Ramos (cell line): Measurements from ENCODE around the gene SLFN12L.
"Not testable (repeated sequence)": the region's sequence is repeated elsewhere in the genome, so short reads cannot be mapped to it uniquely, and the experiment has no call there.

Experiments used
- in situ Hi-C: fragments of 300-500 bp; cut with MboI; formaldehyde crosslinking; loops from one replicate; pipeline ENCODE4 v1.14.3; 2022; ENCODE audit warnings: low sequenced_read_pairs; ENCODE audit not compliant: unreplicated experiment

The SLFN12L gene

DNA sequence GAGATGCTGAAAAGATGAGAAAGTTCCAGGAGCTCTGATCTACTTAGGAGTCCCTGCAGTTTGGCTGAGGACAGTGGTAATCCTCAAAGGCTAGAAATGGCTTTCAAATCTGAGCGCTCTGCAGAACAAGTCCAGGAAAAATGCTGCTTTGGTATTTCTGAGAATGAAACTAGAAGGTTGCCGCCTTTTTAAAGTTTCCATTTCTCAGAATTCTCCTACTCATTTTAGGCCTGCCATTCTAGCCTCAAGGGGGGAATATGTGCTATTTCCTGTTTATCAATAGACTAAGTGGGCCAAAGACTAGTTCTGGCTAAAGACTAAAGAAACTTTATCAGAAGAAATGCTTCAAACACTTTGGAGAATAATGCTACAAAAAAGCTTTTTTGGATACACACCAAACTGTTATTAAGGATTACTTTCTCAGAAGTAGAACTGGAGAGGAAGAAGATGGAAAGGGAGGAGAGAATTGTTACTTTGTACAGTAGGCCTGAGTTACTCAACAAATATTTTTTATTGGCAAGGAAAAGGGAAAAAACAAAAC is at the start of gene SLFN12L:
Gene SLFN12L, minus strand, starts transcription at position 78 of the 541 bp plus-strand sequence. CDS start 15,314 bp downstream, outside the sequence.
- in situ Hi-C loops = loop anchor here (5.0 to 10.0 kb wide), 2 partner anchors 225 to 373 kb away; no protein-coding TSS in a partner anchor

DNA sequence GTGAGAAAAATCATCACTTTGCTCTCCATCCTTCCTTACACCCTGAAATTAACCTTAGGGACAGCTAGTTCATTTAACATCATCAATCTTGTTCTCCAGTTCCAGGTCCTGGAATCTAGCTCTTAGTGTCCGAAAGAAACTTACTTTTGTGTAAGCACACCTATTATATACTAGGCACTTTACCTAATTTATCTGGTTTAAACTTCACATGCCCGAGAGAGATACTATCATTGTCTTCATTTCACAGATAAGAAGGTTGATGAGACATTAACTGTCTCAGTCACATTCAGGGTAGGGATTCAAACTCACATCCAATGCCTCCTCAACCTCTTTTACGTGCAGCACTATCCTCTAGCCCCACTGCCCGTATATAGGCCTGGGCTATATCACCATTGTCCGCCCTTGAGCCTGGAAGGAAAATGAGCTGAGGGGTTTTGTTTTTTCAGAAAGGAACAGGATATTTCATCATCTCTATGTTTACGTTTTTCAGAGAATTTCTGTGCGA is 49.1 kb upstream of the SLFN12L start:
- in situ Hi-C loops = no loop called here

DNA sequence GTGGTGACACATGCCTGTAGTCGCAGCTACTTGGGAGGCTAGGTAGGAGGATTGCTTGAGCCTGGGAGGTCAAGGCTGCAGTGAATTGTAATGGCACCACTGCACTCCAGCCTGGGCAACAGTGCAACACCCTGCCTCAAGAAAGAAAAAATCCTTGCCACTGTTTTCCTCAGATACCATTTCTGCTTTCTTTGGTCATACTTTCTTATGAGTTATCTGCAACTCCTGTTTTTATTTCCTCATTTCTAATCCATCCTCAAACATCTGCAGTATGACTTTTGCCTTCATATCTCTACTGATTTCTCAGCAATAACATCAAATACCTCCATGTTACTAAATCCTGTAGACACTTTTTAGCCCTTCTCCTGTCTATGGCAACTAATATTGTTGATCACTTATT is 46.6 kb upstream of the SLFN12L start:
- in situ Hi-C loops = no loop called here

DNA sequence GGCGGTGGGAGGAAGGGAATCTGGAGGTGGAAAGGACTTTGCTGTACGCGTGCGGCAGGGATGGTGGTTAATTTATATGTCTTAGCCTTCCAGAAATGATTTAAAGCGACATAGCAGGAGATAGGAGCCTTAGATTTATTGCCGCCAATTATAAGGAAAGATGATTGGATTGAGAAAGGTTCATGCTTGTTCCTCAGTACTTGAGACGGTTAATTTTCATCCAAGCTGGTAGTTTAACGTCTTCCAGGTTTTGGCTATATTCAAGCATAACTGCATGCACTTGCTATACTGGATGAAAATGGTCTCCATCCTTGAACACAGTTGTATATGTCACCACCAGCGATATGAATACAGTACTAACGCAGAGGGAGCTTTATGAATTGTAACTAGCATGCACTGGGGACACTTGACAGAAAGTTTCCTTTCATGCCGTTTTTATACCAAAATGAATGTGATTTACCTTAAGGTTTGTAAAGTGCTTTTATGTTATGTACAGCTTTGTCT is 41.5 kb upstream of the SLFN12L start:
- in situ Hi-C loops = no loop called here

DNA sequence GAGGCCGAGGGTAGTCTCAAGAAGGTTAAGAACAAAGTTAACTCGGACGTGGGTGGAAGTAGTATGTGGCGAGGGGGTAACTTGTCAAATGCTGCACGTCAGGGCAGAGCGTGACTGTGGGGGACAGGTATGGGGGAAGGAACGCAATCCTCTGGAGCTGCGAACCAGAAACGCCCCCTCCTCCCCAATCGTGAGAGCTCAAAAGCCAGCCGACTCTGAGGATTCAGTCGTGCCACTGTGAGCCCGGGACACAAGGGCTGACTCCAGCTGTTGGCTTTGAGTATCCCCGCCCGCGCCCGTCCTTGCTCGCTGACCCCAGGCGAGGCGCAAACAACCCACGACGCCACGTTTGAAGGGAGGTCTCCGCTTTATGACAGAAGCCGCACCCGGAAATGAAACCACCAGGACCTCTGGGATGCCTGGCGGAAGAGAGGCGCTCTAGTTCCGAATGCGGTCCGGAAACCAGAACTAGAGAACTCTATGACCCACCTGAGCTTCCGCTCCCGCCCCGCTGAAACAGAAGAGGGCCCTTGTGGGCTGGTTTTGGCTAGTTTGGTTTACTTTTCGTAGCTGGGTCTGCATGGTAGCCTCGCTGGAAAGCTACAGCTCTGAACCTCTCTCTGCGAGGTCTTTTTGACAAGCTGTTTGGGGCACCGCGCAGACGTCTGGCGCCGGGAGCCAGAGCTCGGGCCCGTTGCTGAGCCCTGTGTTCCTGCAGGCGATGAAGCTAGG is 40.9 kb upstream of the SLFN12L start, which contains the start of gene PEX12:
Gene PEX12, minus strand, starts transcription at position 375 of the 732 bp plus-strand sequence. CDS start 550 bp downstream, outside the sequence.
- in situ Hi-C loops = no loop called here

DNA sequence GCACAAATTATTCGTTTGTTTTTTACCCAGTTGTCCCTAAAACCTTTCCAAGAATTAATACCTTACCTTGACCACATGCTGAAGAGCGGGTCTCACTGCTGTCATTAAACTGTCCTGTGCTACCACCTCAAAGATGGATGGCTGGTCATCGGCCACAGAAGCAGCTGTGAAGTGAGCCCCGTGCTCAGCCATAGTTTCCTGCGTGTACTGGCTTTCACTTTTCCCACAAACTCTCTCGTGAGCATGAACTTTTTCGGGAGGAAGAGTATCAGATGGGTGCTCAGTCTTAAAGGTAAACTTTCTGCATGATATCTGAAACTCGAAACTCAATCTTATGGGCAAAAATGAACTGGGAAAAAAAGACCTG is 40.3 kb upstream of the SLFN12L start:
- in situ Hi-C loops = no loop called here

DNA sequence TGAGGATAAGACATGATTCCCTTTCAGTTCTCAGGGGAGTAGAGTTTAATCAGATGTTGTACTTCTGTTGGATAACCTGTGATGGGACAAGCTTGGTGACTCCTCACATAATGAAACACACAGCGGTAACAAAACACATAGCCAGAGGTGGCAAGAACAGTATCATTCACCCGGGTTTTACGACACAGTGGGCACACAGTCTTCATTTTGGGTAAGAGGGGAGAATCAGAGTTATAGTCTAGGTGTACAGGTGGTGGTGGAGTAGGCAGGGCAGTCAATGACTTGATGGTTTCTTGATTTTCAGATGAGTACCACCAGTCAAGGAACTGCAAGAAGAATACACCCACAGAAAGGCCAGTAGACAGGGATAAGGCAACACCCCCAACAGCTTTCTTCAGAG is 38.3 kb upstream of the SLFN12L start:
- in situ Hi-C loops = no loop called here

DNA sequence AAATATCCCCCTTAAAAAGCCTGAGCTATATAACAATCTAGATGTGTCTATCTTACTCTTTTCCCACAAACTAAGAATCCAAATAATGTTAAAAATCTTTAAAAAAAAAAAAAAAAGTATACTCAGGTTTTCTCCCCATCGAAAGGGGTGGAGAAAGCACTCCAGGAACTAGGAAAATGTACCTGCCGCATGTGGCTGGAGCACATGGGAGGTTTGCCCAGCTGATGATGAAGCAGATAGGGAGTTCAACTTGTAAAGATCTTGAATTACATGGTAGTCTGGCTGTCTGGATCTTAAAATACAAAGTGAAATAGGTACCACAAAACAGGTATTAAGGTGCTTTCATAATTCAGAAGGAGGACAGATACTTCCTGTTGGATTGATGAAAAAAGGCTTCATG is 31.9 kb upstream of the SLFN12L start:
- in situ Hi-C loops = no loop called here

DNA sequence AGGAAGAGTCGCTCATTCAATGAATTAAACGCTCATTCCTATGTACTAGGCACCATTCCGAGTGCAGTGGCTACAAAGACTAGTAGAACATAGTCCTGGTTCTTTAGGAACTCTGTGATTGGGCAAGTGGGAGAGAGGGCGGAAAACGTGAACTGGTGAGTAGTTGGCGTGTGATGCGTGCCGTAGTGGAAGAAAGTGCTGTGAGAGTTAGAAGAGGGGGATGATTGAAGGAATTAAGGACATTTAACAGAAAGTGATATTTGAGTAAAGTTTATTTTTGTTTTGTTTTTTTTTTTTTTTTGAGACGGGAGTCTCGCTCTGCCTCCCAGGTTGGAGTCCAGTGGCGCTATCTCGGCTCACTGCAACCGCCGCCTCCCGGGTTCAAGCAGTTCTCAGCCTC is 31.1 kb upstream of the SLFN12L start:
- in situ Hi-C loops = no loop called here

DNA sequence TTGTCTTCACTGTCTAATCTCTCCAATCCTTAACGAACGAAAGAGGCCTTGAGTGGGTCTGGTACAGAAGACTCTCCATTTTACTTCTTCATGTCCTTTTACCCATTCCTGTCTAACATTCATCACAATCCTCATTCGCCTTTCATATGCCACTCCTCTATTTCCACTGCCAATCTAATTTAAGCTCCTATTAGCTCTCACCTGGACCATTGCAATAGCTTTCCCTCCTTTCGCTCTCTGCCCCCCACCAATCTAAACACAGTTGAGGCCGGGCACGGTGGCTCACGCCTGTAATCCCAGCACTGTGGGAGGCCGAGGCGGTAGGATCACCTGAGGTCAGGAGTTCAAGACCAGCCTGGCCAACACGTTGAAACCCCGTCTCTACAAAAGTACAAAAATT is 29.5 kb upstream of the SLFN12L start:
- in situ Hi-C loops = no loop called here

DNA sequence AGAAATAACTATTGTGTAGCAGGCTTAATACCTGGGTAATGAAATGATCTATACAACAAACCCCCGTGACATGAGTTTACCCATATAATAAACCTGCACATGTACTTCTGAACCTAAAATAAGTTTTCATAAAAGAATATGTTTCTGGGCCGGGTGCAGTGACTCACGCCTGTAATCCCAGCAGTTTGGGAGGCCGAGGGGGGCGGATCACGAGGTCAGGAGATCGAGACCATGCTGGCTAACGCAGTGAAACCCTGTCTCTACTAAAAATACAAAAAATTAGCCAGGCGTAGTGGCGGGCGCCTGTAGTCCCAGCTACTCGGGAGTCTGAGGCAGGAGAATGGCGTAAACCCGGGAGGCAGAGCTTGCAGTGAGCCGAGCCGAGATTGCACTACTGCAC is 25.7 kb upstream of the SLFN12L start:
- in situ Hi-C loops = not testable (repeated sequence)

DNA sequence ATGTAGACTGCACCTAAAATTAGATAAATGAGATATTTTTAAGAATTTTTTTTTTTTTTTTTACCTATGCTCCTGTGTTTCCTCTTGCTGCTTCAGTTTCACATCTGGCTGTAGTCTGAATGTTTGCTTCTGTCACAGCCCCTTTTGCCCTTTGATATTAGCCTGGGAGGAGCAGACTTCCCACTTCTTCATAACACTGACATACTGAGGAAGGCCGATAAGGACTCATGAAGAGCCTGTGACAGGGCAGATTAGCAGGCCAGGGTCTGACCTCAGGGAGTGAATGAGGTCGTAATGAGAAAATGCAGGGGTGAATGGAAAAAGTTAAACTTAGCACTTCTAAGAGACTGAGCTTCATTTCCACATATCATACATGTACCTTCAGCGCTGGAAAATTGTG is 23.2 kb upstream of the SLFN12L start, which contains the start of gene SLFN14:
Gene SLFN14, minus strand, starts transcription at position 117 of the 400 bp plus-strand sequence. CDS start 2,757 bp downstream, outside the sequence.
- in situ Hi-C loops = no loop called here

DNA sequence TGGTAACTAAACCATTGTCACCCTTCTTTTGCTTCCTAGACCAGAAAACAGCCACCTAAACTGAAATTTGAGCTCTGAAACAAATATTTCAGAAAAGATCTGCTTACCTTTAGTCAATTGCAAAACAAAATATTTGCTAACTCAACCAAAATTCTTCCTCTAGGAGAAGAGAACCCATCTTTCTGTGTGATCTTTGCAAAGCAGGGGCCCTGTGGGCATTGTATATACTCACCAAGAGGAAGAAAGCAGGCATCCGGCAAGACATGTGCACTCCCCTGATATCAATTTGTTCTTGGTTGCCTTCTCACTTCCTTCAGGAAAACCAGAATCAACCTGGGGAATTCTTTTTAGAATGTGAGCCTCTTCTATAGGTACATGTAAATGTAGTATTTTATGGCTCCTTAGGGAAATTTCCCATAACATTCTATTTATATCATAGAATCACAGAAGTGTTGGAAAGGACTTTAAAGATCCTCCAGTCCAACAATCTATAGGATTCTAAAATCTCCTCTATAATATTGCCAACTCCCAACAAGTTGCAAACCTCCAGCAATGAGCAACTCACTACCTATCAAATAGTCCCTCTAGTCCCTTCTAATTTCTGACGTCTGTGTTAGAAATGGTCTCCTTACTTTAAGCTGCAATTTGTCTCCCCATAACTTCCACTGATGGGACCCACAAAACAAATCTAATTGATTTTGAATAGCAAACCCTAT is 22.2 kb upstream of the SLFN12L start:
- in situ Hi-C loops = no loop called here

DNA sequence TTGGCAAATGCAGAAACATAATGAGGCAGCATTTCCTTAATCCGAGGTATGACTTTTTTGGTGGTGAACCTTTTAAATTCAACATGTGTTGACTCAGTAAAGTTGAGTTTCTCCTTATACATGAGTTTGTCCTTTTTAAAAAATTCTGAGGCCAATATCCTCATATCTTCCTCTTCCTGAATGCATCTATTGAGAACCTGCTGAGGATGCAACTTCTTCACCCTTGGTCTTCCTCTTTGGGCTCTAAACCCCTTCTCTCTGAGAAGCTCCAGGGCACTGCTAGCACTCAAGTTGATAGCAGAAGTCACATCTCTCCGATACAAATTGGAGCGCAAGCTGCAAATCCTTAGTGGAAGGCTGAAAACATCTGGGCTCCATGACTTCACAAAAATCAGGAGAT is 19.9 kb upstream of the SLFN12L start:
- in situ Hi-C loops = no loop called here

DNA sequence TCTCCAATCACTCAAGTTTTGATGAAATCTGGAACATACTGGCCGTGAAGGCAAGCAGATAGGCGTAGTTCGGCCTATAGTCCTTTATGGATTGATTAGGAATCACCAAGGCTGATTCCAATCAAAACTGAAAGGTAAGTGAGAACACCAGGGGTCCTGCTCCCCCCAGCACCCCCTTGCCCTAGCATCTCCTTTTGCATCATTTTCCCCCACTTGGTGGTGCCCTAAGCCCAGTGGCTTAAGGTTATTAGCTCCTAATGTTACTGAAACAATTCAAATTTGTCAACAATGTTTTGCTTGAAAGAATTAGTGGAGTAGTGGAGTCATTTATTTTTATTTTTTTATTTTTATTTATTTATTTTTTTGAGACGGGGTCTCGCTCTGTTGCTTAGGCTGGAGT is 18.2 kb upstream of the SLFN12L start:
- in situ Hi-C loops = no loop called here

DNA sequence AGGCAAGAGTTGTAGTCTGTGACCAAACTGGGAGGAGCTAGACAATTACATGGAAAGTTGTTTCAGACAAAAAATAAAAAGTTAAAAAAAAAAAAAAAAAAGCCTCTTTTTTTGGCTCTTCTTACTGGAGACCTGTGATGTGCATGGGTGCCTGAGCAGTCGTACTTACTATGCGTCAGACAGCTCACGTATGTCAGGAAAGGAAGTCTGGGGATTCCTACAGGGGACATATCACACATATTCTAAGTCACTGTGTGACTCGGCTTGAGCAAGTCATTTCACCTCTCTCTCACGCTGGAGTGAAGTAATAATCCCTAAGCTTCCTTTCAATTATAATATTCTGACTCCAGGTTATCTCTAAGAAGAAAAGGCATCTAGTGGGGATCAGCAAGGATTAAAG is 17.2 kb upstream of the SLFN12L start:
- in situ Hi-C loops = no loop called here

DNA sequence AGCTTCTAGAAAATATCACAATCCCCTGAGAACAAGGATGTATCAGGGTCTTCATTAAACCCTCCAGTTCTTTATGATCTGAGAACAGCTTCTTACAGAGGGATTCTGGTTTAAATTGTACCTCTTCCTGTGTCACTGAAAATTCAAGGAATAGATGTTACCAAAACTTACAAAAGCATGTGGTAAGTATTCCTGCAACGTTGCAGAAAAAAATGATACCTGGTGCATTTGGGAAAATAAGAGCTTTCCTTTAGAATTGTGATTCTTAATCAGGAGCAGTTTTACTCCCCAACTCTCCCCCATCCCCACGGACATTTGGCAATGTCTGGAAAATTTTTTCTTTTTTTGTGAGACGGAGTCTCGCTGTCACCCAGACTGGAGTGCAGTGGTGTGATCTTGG is 15.8 kb upstream of the SLFN12L start:
- in situ Hi-C loops = no loop called here

DNA sequence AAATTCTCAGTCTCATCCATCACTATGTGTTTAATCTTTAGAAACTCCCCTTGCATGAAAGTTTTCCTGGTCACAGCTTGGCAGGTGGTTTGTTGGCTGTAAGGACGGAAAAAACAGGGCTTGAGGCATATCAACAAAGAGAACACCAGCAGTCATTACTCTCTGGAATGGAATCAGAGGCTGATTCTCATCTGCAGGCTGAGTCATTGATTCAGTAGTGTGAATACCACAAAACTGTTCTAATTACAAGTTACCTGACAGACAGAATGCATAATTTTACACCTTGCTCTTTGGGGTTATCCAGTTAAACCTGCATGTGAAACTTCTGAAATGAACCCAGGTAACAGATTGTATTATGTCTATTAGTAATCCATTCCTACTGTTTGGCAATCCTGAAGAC is 11.5 kb upstream of the SLFN12L start:
- in situ Hi-C loops = no loop called here

DNA sequence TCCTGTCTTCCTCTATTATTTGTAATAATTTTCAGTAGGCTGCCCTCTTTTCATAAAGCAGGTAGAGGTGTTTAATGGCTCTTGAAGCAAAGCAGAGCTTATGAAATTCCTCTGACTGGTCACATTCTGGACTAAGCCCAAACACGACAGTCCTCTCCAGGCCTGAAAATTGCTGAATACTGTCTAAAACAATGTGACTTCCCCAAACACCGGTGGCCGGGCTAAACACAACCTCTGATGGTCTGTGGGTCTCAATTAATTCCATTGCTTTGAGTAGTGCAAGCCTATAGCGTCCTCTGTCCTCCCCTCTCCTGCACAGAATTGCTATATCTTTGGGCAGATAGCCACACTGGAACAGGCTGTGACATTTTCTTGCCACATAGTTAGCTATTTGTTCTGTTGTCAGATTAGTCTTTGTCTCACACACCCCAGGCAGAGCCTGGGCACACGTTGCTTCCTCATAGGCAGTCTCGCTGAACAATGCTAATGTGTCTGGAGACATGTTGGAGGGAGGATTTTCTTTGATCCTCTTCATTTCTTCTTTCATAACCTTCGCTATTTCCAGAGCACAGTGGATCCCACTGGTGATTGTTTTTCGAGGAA is 10.8 kb upstream of the SLFN12L start:
- in situ Hi-C loops = no loop called here

DNA sequence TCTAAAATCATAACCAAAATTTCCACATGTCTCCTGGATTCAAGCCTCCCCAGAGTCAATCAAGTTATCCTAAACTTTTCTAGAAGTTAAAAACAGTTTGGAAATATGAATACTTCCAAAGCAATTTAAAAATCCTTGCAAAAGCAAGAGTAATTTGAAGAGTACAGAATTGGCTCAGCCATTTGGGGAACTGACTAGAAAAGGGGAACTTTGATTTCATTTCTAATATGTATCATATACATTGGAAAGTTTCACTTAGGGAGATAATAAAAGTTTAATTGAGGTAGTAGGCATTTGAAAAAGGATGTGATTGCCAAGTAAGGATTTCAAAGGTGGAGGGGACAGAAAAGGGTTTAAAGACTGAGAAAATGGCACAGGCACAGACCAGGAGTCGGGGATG is 9.0 kb upstream of the SLFN12L start:
- in situ Hi-C loops = no loop called here

DNA sequence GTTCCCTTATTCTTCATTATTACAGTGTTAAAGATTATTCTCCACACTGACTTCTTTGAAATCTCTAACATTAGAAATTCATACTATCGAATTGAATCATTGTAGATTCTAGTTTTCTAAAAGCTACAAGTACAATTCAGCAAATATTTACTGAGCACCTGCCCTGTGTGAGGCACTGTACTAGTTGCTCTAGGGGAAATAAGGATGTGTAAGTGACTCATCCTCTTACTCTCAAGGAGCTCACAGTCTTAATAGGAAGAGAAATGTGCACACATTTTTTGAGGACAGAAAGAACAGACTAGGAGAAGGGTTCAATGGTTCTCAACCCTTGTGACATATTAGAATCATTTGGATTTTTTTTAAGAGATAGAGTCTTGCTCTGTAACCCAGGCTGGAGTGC is 7.7 kb upstream of the SLFN12L start:
- in situ Hi-C loops = no loop called here
